Mesothelial cell of epicardium (in vitro differentiated cells): ENCODE measurements around the gene MADD. TPM values are rescaled to one million over a fixed set of nuclear protein-coding genes. Genes with fewer than 3 reads are reported as not detected.

Experiments
- DNase-seq, 2 experiments: peaks; one replicate each; pipeline ENCODE4 v3.0.0; 2021; ENCODE audit warnings: low spot score in 2 of 2; ENCODE audit not compliant: unreplicated experiment in 2 of 2
- H3K27ac Mint-ChIP-seq: 2 replicates; pipeline ENCODE4 v1.8.0; 2021; ENCODE audit warnings: mixed read lengths
- H3K27me3 Mint-ChIP-seq: 2 replicates; pipeline ENCODE4 v1.8.0; 2021; ENCODE audit warnings: low read depth, mixed read lengths
- H3K36me3 Mint-ChIP-seq: 2 replicates; pipeline ENCODE4 v1.8.0; 2021; ENCODE audit warnings: mixed read lengths
- H3K4me1 Mint-ChIP-seq: 2 replicates; pipeline ENCODE4 v1.8.0; 2021; ENCODE audit warnings: mixed read lengths
- H3K4me3 Mint-ChIP-seq: 2 replicates; pipeline ENCODE4 v1.8.0; 2021; ENCODE audit warnings: mild to moderate bottlenecking, moderate library complexity, mixed read lengths
- H3K9me3 Mint-ChIP-seq: 2 replicates; pipeline ENCODE4 v1.8.0; 2021; ENCODE audit warnings: mixed read lengths
- CTCF ChIP-seq: fragments of 200-600 bp; sonication (generic); IDR thresholded peaks from one replicate; pipeline ENCODE4 v1.5.0; 2021; ENCODE audit warnings: antibody characterized with exemption; ENCODE audit not compliant: unreplicated experiment
- total RNA-seq: library from RNA; stranded (reverse); gene quantifications from 3 replicates; pipeline ENCODE4 v1.2.1, GENCODE V29; 2021

Gene MADD
- total RNA-seq, 1 donor from 2014 or later: 71.2 TPM

GRCh38 chr11:47284151-47284550, 14.2 kb downstream of the MADD start:
- no peaks in the 10 kb centered on the region for H3K27me3 Mint-ChIP-seq
- DNase-seq: no peak
- H3K27ac Mint-ChIP-seq: no peak overlapping the region
- H3K4me3 Mint-ChIP-seq: no peak overlapping the region
- no peaks in the 10 kb centered on the region for H3K4me1 Mint-ChIP-seq
- peaks cover 55% of the 10 kb centered on the region for H3K36me3 Mint-ChIP-seq
- no peaks in the 10 kb centered on the region for H3K9me3 Mint-ChIP-seq
- no peak for TF ChIP-seq CTCF

GRCh38 chr11:47285969-47286770, 16.2 kb downstream of the MADD start:
- Mint-ChIP-seq H3K27me3 (no peaks in the 10 kb centered on the region), H3K4me1 (no peaks in the 10 kb centered on the region), H3K4me3 (no peak overlapping the region), H3K36me3 (peaks cover 65% of the 10 kb centered on the region), H3K9me3 (no peaks in the 10 kb centered on the region), H3K27ac (no peak overlapping the region)
- no peak for DNase-seq
- no peak for TF ChIP-seq CTCF

- DNase-seq: no peak
- no peak for TF ChIP-seq CTCF
- H3K27me3 Mint-ChIP-seq: no peaks in the 10 kb centered on the region
- no peaks in the 10 kb centered on the region for H3K9me3 Mint-ChIP-seq
- peaks cover 67% of the 10 kb centered on the region for H3K36me3 Mint-ChIP-seq
- H3K4me1 Mint-ChIP-seq: no peaks in the 10 kb centered on the region
- H3K4me3 Mint-ChIP-seq: no peak overlapping the region
- no peak overlapping the region for H3K27ac Mint-ChIP-seq
Observed at GRCh38 chr11:47288066-47288465, 18.1 kb downstream of the MADD start.

GRCh38 chr11:47289856-47290255, 19.9 kb downstream of the MADD start:
- DNase-seq: no peak
- no peak for TF ChIP-seq CTCF
- no peaks in the 10 kb centered on the region for H3K9me3 Mint-ChIP-seq
- no peak overlapping the region for H3K27ac Mint-ChIP-seq
- H3K36me3 Mint-ChIP-seq: peaks cover 60% of the 10 kb centered on the region
- H3K4me1 Mint-ChIP-seq: no peaks in the 10 kb centered on the region
- H3K4me3 Mint-ChIP-seq: no peak overlapping the region
- no peaks in the 10 kb centered on the region for H3K27me3 Mint-ChIP-seq

- H3K27ac Mint-ChIP-seq: no peak overlapping the region
- no peaks in the 10 kb centered on the region for H3K4me1 Mint-ChIP-seq
- H3K36me3 Mint-ChIP-seq: peaks cover 63% of the 10 kb centered on the region
- H3K27me3 Mint-ChIP-seq: no peaks in the 10 kb centered on the region
- no peak for TF ChIP-seq CTCF
- no peak for DNase-seq
- H3K9me3 Mint-ChIP-seq: peaks cover 21% of the 10 kb centered on the region
- H3K4me3 Mint-ChIP-seq: no peak overlapping the region
Observed at GRCh38 chr11:47295385-47295784, 25.5 kb downstream of the MADD start.
